Dedifferentiated amniotic fluid mesenchymal stem cell (primary cell): ENCODE data around the gene SCNN1A.

Experiments used
- DNase-seq: peaks from one replicate; pipeline ENCODE4 v3.0.0-alpha.2; 2016; ENCODE audit errors: extremely low spot score

SCNN1A gene

DNA sequence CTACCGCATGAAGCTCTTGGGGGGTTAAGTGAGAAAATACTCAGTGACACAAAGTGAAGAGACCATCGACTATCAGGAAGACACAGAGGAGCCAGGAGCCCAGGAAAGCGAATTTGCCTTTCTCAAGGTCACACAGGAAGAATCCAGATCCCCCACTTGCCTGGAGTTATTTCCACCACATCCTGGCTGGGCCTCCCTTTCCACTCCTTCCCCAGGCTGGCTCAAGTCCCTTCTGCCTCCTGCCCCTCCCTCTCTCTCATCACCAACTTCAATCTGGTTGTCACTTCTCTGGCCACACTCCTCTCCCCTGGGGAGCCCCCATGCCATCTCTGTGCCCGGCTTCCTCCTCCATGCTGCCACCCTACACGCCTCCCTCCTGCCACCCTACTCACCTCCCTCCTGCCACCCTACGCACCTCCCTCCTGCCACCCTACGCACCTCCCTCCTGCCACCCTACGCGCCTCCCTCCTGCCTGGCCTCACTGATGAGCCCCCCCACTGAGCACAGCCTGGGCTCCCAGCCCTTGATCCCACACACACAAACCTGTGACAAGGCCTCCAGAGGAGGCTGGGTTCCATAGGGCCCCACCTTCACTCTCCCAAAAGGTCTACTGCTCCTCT, 6.3 kb downstream of the SCNN1A start:
- no peak for DNase-seq

DNA sequence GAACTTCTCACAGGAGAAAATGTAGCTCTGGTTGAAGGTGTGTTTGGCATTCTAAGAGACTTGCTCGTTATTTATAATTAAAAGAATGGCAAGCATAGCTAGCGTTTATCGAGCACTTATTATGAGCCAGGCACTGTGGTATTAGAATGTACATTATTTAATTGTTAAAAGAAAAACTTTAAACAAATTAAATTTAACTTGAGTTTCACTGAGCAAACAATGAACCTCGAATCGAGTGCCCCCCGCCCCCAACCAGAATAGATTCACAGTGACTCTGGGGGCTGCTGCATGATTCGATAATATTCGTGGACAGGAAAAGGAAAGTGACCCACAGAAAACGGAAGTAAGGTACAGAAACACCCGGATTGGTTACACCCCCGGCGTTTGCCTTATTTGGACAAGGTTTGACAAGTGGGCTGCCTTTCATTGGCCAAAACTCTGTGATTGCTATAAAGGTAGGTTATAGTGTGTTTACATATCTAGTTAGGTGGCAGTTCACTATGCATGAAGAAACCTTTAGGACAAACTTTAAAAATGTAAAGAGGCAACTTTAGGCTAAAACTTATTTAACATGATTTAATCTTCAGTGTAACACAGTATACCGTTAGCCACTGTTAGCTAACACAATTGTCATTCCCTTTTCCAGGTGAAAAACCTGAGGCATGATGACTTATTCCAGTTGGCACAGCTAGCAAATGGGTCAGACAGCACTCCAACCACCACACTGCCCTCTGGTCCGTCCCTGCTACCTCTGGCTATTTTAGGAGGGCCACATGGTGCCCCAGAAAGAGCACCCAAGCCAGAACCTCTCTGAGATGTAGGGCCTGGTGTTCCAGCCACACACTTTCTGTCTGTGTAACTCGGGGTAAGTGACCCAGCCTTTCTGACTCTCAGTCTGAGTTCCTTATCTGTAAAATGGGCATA, 7.1 kb downstream of the SCNN1A start:
- no peak for DNase-seq

DNA sequence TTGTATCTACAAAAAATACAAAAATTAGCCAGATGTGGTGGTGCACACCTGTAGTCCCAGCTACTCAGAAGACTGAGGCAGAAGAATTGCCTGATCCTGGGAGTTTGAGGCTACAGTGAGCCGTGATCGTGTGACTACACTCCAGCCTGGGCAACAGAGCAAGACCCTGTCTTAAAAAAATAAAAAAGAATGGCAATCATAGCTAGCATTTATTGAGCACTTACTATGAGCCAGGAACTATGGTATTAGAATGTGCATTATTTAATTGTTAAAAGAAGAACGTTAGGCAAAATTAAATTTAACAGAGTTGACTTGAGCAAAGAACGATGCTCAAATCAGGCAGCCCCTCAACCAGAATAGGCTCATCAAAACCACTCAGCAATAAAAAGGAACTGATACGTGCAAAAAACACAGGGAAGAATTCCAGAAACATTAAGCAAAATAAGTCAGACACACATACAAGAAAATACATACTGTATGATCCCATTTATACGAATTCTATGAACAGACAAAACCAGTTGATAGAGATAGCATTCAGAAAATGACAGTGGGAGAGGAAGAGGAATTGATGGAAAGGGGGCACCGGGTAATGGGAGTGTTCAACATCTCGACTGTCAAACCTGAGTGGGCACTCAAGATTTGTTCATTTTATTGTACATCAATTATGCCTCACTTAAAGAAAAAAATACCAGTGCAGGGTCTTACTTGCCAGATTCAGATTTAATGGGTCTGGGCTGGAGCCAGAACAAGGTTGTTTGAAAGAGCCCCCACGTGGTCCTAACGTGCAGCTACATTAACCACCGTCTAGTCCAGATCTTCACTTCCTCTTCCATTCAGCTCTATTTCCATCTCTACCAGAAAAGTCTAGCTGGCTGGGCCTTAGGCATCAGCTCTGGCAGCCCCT, 8.0 kb downstream of the SCNN1A start:
- no peak for DNase-seq

DNA sequence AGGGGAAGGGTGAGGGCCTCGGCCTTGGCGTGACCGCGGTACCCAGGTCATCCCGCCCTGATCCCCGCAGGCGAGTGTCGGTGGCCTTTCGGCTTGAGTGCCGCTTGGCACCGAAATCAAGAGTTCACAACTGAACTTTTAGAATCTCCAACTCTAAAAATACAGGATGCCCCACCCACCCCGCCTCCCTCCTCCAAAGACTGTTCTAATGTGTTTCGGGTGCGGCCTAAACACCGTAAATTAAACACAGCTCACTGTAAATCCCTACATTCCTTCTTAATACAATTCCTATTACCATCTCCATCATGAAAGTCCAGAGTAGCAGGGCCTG, 11.4 kb downstream of the SCNN1A start:
- DNase-seq = no peak

DNA sequence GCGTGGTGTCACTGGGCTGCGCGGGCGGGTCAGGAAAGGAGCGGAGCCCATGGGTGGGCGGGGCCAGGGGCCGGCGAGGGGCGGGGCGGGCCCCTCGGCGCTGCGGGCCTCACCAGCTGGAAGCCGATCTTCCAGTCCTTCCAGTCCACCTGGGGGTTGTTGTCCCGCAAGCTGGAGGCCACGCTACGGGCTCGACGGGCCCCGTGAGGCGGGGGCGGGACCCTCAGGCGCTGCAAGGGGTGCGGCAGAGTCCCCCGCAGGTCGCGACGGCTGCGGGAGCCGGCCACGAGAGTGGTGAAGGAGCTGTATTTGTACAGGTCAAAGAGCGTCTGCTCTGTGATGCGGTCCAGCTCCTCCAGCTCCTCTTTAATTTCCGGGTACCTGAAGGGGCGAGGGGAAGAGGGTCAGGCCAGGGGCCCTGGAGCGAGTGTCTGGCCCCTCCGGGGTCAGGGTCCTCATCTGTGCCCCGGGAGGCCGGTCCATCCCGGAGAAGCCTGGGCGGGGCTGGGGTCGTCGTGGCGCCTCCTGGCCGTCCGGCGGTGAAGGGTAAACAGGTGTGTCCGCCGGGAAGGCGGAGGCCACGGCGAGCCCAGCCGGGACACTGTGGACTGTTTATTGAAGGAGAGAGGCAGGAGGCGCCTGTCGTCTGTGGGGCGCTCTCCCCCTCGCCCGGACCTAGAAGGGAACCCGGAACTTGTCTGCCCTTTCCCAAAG, 11.9 kb downstream of the SCNN1A start:
- peak; percentile 31 for DNase-seq

GRCh38 chr12:6363010-6363329, 12.4 kb downstream of the SCNN1A start:
- DNase-seq = no peak

DNA sequence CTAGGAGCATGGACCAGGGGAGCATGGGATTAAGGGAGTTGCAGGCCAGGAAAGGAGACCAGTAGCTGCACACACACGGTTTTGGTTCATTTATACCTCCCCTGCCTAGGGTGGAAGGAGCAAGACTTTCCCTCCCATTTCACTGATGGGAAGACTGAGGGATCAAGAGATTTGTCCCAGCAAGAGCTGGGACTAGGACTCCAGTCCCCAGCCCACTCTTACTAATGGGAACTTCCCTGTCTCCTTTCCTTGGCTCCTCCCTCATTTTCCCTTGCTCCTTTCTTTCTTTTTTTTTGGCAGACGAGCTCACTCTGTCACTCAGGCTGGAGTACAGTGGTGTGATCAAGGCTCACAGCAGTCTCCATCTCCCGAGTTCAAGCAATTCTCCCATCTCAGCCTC, 13.0 kb downstream of the SCNN1A start:
- no peak for DNase-seq

- no peak for DNase-seq
Measured at GRCh38 chr12:6361834-6362233, 13.5 kb downstream of the SCNN1A start.

DNA sequence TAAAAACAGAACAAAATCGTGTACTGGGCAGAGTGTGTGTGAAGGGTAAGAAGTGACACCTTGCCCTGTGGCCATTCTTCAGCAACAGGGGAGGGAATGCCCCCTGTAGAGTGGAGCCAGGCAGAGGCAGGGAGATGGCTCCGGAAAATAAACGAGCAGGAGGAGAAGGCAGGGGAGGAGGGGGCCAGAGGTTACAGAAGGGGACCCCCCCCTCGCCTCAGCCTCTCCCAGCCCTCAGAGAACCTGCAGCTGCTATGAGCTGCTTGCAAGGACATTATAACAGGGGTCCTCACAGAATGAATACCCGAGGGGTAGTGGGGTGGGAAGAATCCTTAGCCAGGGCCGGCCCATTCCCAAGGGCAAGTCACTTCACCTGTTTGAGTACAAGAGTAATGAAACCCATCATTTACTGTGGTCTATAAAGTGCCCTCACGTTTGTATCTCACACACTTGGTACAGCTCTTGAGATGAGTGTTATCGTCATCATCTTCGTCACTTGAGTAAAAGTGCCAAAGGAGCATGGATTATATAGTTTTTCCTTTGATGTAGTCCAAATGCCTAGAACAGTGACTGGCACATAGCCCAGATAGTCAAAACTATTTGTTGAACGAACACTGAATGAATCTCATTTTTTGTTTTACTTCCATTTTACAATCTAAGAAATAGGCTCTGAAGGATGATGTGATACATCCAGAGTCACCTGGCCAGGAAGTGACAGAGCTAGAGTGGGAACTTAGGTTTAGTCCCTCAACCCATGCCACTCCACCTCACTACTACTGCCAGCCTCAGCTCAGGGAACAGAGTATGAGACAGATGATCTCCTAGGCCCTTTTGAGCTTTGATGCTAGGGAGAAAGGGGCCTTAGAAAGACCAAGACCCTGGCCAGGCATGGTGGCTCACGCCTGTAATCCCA, 14.5 kb downstream of the SCNN1A start:
- no peak for DNase-seq

GRCh38 chr12:6360080-6360571, 15.2 kb downstream of the SCNN1A start:
- DNase-seq = no peak

DNA sequence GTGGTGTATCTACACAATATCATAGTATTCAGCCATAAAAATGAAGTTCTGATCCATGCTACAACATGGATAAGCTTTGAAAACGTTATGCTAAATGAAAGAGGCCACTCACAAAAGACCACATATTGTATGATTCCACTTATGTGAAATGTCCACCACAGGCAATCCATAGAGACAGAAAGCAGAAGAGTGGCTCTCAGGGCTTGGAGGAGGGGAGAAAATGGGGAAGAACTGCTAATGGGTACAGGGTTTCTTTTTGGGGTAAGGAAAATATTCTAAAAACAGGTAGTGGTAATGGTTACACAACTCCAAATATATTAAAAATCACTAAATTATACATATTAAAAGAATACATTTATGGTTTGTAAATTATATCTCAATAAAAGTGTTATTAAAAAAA, 16.5 kb downstream of the SCNN1A start:
- no peak for DNase-seq

DNA sequence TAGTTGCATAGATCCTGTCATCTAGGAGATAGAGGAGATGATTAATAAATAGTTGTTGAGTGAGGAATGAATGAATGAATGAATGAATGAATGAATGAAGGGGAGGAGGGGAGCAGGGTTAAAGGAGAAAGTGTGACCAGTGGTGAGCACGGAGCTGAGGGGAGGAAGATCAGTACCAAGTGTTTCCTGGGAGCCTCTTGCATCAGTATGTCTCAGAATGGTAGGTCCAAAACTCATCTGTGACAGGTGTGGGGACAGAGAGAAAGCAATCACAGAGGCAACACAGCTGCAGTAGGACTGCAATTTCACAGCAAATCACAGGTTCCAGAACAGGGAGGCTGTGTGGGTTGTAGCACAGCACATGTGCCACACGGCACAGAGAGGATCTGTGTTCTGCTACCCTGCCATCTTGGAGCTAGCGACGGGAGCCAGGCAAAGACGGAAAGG, 19.0 kb downstream of the SCNN1A start:
- DNase-seq = no peak

- DNase-seq = no peak
Measured at GRCh38 chr12:6355491-6356373, 19.6 kb downstream of the SCNN1A start.

- no peak for DNase-seq
Measured at GRCh38 chr12:6354495-6355393, 20.6 kb downstream of the SCNN1A start.

GRCh38 chr12:6352193-6353173, 22.9 kb downstream of the SCNN1A start:
- no peak for DNase-seq

- no peak for DNase-seq
Measured at GRCh38 chr12:6351622-6352021, 23.7 kb downstream of the SCNN1A start.
